ENCODE measurements around the gene NTRK1.

The NTRK1 gene

DNA sequence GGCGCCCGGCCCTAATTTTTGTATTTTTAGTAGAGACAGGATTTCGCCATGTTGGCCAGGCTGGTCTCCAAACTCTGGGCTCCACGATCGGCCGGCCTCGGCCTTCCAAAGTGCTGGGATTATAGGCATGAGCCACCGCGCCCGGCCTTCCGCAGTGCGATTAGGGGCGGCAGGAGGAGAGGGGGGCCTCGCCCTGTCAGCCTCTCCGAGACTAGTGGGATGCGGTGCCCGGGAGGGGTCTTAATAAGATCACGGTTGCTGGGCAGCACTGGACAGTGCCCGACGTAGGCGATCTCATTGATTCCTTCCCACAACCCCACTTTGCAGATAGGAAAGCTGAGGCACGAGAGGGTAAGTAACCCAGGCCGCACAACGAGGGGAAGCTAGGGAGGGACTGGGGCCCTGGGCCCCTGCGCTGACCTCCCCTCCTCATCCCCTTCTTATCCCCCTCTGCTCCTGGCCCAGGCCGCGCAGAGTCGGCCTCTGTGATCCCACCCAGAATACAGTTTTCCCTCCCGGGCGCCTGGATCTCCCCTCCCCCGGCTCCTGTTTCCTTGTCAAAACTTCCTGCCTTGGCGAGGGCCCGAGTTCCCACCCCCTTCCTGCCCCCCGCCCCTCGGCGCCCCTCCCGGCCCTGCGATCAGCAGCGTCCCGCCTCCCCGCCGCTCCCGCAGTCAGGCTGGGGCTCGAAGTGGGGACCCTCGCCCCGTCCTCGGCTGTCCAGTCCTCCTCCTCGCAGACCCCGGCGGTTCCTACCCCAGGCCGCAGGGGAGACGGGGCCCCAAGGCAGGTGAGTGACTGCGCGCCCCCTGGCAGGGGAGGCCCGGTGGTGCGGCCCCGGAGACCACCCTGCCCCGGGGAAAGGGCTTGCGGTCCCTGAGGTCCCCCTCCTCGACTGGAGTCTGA, 32.6 kb downstream of the NTRK1 start, which contains the start of gene PEAR1:
Gene PEAR1 (plus strand): TSS at position 671 of the 906 bp plus-strand sequence. CDS start 10,209 bp downstream, outside the sequence.
- no peak for DNase-seq (ENCODE audit: low read depth, low spot score)
- CTCF ChIA-PET = interaction anchor here (0.8 to 23.6 kb wide), 19 partner anchors 8 to 234 kb away, joined by 3 to 678 read pairs (median 45); partner anchors contain the start of genes INSRR, ISG20L2, LRRC71 and METTL25B
- POLR2A ChIA-PET = interaction anchor here (0.7 to 1.4 kb wide), 2 partner anchors 27 to 29 kb away, joined by 3 read pairs; no protein-coding TSS in a partner anchor
- TF ChIP-seq, protein P1, sequence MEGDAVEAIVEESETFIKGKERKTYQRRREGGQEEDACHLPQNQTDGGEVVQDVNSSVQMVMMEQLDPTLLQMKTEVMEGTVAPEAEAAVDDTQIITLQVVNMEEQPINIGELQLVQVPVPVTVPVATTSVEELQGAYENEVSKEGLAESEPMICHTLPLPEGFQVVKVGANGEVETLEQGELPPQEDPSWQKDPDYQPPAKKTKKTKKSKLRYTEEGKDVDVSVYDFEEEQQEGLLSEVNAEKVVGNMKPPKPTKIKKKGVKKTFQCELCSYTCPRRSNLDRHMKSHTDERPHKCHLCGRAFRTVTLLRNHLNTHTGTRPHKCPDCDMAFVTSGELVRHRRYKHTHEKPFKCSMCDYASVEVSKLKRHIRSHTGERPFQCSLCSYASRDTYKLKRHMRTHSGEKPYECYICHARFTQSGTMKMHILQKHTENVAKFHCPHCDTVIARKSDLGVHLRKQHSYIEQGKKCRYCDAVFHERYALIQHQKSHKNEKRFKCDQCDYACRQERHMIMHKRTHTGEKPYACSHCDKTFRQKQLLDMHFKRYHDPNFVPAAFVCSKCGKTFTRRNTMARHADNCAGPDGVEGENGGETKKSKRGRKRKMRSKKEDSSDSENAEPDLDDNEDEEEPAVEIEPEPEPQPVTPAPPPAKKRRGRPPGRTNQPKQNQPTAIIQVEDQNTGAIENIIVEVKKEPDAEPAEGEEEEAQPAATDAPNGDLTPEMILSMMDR (IDR thresholded peaks at IDR 0.05; ENCODE audit: insufficient read depth, low read length, missing control alignments) = peak; percentile 8
- H3K4me3 ChIP-seq (ENCODE audit: low read depth, low read length) = peak within 1 kb of the TSS; percentile 72

DNA sequence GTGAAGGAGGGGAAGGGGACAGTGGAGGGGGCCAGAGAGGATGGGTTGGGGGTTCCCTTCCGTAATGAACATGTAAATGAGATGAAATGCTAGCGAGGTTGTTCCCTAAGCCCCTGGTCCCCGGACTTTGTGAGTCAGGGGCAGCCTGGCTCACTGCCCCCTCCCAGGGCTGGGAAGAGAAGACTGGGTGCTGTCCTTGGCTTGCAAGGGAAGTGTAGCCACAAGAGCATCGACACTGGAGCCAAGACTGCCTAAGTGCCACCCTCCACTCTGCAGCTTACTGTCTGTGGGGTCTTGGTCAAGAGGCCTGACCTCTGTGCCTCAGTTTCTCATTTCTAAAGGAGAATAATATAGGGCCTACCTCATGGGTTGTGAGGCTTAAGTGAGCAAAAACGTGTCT, 33.3 kb downstream of the NTRK1 start:
- TF ChIP-seq, protein P1 (IDR thresholded peaks at IDR 0.05; ENCODE audit: insufficient read depth, low read length, missing control alignments) = no peak
- CTCF ChIA-PET = interaction anchor here (1.1 to 23.6 kb wide), 11 partner anchors 7 to 216 kb away, joined by 4 to 678 read pairs (median 49); partner anchors contain the start of genes ISG20L2, LRRC71, METTL25B and NES
- peak overlapping the region; percentile 72 for H3K4me3 ChIP-seq (ENCODE audit: low read depth, low read length)
- DNase-seq (ENCODE audit: low read depth, low spot score) = no peak
- POLR2A ChIA-PET = no interaction called here

GRCh38 chr1:156894711-156895454, 34.2 kb downstream of the NTRK1 start:
- CTCF ChIA-PET = interaction anchor here (0.6 to 23.6 kb wide), 14 partner anchors 19 to 235 kb away, joined by 3 to 678 read pairs (median 4); partner anchors contain the start of genes ISG20L2, LRRC71, METTL25B and NTRK1
- DNase-seq (ENCODE audit: low read depth, low spot score) = no peak
- TF ChIP-seq, protein P1 (IDR thresholded peaks at IDR 0.05; ENCODE audit: insufficient read depth, low read length, missing control alignments) = no peak
- POLR2A ChIA-PET = no interaction called here
- peak overlapping the region; percentile 72 for H3K4me3 ChIP-seq (ENCODE audit: low read depth, low read length)

DNA sequence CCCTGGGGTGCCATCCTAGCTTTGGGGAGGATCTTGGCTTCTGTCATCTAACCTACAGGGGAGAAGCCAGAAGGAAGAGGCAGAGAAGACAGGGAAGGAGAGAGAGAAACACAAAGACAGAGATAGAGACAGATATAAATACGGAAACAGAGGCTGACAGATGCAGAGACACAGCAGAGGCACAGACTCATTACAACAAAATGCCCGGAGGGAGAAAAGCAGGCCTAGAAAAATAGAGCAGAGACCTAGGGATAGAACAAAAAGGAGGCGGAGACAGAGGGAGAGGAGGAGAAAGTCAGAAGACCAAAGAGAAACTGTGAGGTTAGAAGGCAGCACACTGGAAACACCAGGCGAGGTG, 34.8 kb downstream of the NTRK1 start:
- CTCF ChIA-PET = interaction anchor here (1.1 to 23.6 kb wide), 10 partner anchors 19 to 236 kb away, joined by 3 to 678 read pairs (median 4); partner anchors contain the start of genes ISG20L2, LRRC71, METTL25B and NTRK1
- TF ChIP-seq, protein P1 (IDR thresholded peaks at IDR 0.05; ENCODE audit: insufficient read depth, low read length, missing control alignments) = no peak
- H3K4me3 ChIP-seq (ENCODE audit: low read depth, low read length) = peak overlapping the region; percentile 72
- POLR2A ChIA-PET = no interaction called here
- no peak for DNase-seq (ENCODE audit: low read depth, low spot score)

DNA sequence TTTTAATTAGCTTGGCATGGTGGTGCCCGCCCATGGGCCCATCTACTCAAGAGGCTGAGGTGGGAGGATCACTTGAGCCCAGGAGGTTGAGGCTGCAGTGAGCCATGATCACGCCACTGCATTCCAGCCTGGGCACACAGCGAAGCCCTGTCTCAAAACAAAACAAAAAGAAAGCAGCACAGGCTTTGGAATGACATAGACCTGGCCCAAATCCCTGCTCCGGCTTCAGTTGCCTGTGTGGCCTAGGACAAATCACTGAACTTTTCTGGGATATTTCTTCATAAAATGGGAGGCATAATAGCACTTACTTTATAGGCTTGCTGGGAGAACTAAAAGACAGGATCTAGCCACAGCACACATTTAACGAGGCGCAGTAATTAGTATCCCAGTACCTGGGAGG, 35.3 kb downstream of the NTRK1 start:
- TF ChIP-seq, protein P1 (IDR thresholded peaks at IDR 0.05; ENCODE audit: insufficient read depth, low read length, missing control alignments) = no peak
- DNase-seq (ENCODE audit: low read depth, low spot score) = no peak
- ChIA-PET POLR2A (interaction anchor here (1.0 to 1.4 kb wide), 2 partner anchors 21 to 168 kb away, joined by 3 to 4 read pairs; partner anchors contain the start of genes ISG20L2 and METTL25B), CTCF (interaction anchor here (3.2 to 23.6 kb wide), 3 partner anchors 29 to 206 kb away, joined by 21 to 678 read pairs (median 226); partner anchors contain the start of genes ISG20L2, LRRC71 and METTL25B)
- peak overlapping the region; percentile 72 for H3K4me3 ChIP-seq (ENCODE audit: low read depth, low read length)
